Bronchial epithelial cell (primary cell): ENCODE data around the gene PRRT1. TPM values are rescaled to one million over a fixed set of nuclear protein-coding genes. Genes with fewer than 3 reads are reported as not detected.

ENCODE experiments used
- DNase-seq: peaks from one replicate; pipeline ENCODE4 v3.0.0-alpha.2; 2010; ENCODE audit warnings: low read depth
- FAIRE-seq: peaks from 2 replicates; lab custom pipeline; 2011; peaks lifted over from hg19 to GRCh38; lab: Jason Lieb, UNC
- H3K27me3 ChIP-seq: 2 replicates; pipeline ENCODE4 v1.5.1; 2011; ENCODE audit warnings: low read length; ENCODE audit not compliant: control insufficient read depth, insufficient read depth
- H3K36me3 ChIP-seq: 2 replicates; pipeline ENCODE4 v1.5.1; 2011; ENCODE audit warnings: low read length; ENCODE audit not compliant: control insufficient read depth, insufficient read depth
- H3K4me3 ChIP-seq: 2 replicates; pipeline ENCODE4 v1.5.1; 2011; ENCODE audit warnings: mild to moderate bottlenecking, low read depth, low read length, control low read depth
- CTCF ChIP-seq: IDR thresholded peaks from 2 replicates; pipeline ENCODE4 v1.5.1; 2011; ENCODE audit warnings: mild to moderate bottlenecking, moderate library complexity, low read length, control low read depth, inconsistent platforms; ENCODE audit not compliant: insufficient read depth, severe bottlenecking
- total RNA-seq: library from RNA; depleted of rRNA; stranded (reverse); fragments of >200 nt; gene quantifications from 2 replicates; pipeline ENCODE4 v1.2.1, GENCODE V29; 2014

Gene PRRT1
- not detected in 2 replicates for total RNA-seq

DNA sequence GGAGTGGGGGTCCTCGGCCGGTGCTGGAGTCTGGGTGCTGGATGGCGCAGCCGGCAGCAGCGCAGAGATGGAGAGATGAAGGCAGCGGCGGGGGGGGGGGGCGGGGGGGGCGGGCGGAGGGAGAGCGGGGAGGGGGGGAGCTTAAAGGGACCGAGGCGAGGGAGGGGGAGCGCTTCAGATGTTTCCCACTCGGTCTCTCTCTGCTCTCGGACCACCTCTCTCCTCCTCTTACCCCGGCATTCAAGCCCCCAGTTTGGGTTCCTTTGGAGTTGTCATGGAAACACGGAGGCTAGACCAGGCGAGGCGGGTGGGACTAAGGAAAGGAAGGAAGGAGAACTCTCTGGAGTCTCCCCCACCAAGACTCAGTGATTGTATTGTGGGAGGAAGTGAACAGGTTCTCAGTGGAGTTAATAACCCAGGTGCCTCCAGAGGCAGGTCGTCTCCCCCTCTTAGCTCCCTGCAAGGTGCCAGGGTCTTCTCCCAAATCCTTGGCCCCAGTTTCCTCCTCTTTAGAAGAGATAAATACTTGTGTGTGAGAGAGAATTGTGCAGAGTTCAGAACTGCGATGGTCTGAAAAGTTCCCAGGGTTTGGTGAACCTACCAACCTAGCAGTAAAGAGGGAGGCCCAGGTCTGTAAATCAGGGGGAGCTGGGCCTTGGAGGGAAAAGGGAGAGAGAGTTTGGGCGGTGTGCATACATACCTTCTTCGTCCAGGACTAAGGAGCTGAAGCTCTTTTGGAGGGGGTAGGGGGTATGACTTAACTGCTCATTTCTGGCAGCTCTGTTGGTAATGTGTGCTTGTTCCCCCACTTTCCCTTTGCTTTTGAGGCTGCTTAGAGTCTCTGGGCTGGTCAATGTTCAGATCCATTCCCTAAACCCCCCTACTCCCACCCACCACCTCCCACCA lies at the start of gene PRRT1:
TSS of gene PRRT1 (minus strand) at position 77 of the 906 bp plus-strand sequence. CDS start 112 bp downstream, outside the sequence.
- no peak for FAIRE-seq

GRCh38 chr6:32200711-32201475 lies 49.2 kb upstream of the PRRT1 start:
- no peak for TF ChIP-seq CTCF
- H3K36me3 ChIP-seq = no peaks in the 10 kb centered on the region
- FAIRE-seq (no peak), DNase-seq (no peak)
- no peak overlapping the region for H3K4me3 ChIP-seq
- no peaks in the 10 kb centered on the region for H3K27me3 ChIP-seq

More for the DNA sequence above, at the start of gene PRRT1:
- no peak for DNase-seq
- peak within 1 kb of the TSS; percentile 91 for H3K4me3 ChIP-seq
- no peak for TF ChIP-seq CTCF
- peaks cover 3% of the 10 kb centered on the region for H3K36me3 ChIP-seq
- no peaks in the 10 kb centered on the region for H3K27me3 ChIP-seq

GRCh38 chr6:32198866-32199265 lies 47.1 kb upstream of the PRRT1 start:
- FAIRE-seq = no peak
- H3K36me3 ChIP-seq = no peaks in the 10 kb centered on the region

DNA sequence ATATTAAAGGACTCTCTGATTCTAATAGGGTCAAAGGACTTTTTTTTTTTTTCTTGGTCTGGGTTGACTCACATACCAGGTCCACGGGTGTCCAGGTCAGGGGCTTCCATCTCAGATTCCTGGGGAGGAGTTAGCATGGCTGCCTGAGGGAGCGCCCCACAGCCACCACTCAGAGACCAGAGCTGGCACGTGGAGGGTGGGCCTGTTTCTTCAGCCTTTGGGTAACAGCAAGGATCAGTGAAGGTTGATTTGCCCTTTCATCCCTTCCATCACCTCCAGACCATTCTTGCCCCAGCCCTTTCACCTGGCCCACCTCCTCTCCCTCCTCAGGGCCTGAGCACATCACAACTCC lies 46.6 kb upstream of the PRRT1 start:
- H3K4me3 ChIP-seq = no peak overlapping the region
- FAIRE-seq (no peak), DNase-seq (no peak)
- no peak for TF ChIP-seq CTCF
- no peaks in the 10 kb centered on the region for H3K36me3 ChIP-seq
- H3K27me3 ChIP-seq = no peaks in the 10 kb centered on the region

More at GRCh38 chr6:32198866-32199265, 47.1 kb upstream of the PRRT1 start:
- no peak for DNase-seq
- Histone ChIP-seq H3K27me3 (no peaks in the 10 kb centered on the region), H3K4me3 (no peak overlapping the region)
- TF ChIP-seq CTCF = no peak

DNA sequence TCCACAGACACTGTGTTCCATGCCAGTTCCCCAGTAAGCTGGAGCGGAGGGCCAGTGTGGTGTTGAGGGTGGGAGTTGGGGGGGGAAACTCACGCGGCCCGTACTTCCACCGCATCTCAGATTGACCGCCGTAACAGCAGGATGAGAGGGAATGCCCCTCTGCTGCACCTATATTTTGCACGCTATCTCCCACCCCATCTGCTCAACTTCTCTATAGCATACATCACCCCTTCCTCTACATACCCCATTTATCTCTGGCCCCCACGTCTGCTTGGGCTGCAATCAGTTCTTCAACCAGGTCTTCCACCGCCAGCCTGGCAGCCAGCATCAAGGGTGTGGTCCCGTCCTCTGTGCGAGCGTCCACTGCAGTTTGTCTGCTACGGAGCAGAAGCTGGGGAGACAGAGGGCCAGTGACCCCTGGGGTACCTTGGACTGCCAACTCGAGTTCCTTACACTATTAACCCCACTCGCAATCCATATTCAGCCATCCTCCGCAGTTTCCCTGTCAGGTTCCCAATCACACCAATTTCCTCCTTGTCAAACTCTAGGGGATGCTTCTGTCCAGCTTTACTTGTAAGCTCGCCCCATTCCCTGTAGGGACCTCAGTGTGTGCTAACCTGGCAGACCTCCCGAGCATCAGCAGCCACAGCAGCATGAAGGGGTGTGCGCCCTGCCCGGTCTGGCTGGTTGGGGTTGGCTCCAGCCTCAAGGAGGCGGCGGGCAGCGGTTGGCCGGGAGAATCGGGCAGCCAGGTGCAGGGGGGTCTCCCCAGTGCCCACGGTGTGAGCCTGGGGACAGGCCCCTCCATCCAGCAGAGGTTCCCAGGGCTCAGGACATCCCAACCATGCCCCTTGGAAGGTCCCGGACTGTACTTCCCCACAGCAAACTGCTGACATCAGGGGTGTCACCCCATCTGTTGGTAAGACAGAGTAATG lies 45.2 kb upstream of the PRRT1 start:
- no peak for TF ChIP-seq CTCF
- FAIRE-seq (no peak), DNase-seq (no peak)
- peak overlapping the region; percentile 54 for H3K4me3 ChIP-seq
- no peaks in the 10 kb centered on the region for H3K27me3 ChIP-seq
- H3K36me3 ChIP-seq = no peaks in the 10 kb centered on the region
